Measurements from ENCODE around the gene CRISPLD2.
A peak's percentile ranks its signal among the peaks of the same experiment; 100 is the strongest.
"Not testable (repeated sequence)": the region's sequence is repeated elsewhere in the genome, so short reads cannot be mapped to it uniquely, and the experiment has no call there.

CRISPLD2 gene

GRCh38 chr16:84864326-84864955 is 44.7 kb downstream of the CRISPLD2 start:
- DNase-seq, result no peak

- no peak for DNase-seq
Measured at GRCh38 chr16:84867696-84868095, 47.9 kb downstream of the CRISPLD2 start.

- DNase-seq, result no peak
Measured at GRCh38 chr16:84868328-84868727, 48.5 kb downstream of the CRISPLD2 start.

- DNase-seq, result no peak
Measured at GRCh38 chr16:84868829-84869472, 49.2 kb downstream of the CRISPLD2 start.

GRCh38 chr16:84869473-84869845 is 49.7 kb downstream of the CRISPLD2 start:
- no peak for DNase-seq

- not testable (repeated sequence) for DNase-seq
Measured at GRCh38 chr16:84872971-84873370, 53.2 kb downstream of the CRISPLD2 start.

GRCh38 chr16:84874004-84874435 is 54.2 kb downstream of the CRISPLD2 start:
- DNase-seq, result peak; percentile 8

GRCh38 chr16:84874553-84874952 is 54.8 kb downstream of the CRISPLD2 start:
- no peak for DNase-seq

- DNase-seq, result no peak
Measured at GRCh38 chr16:84874983-84875382, 55.2 kb downstream of the CRISPLD2 start.

GRCh38 chr16:84875846-84876245 is 56.1 kb downstream of the CRISPLD2 start:
- DNase-seq, result no peak

- DNase-seq, result no peak
Measured at GRCh38 chr16:84876873-84877606, 57.3 kb downstream of the CRISPLD2 start.

GRCh38 chr16:84878770-84879169 is 59.0 kb downstream of the CRISPLD2 start:
- no peak for DNase-seq

GRCh38 chr16:84879569-84880487 is 60.0 kb downstream of the CRISPLD2 start:
- peak; percentile 14 for DNase-seq

GRCh38 chr16:84881702-84882521 is 62.1 kb downstream of the CRISPLD2 start:
- peak; percentile 22 for DNase-seq

- no peak for DNase-seq
Measured at GRCh38 chr16:84883301-84883700, 63.5 kb downstream of the CRISPLD2 start.

GRCh38 chr16:84884246-84884595 is 64.4 kb downstream of the CRISPLD2 start:
- no peak for DNase-seq

GRCh38 chr16:84884596-84885341 is 65.0 kb downstream of the CRISPLD2 start:
- no peak for DNase-seq

GRCh38 chr16:84885342-84885910 is 65.6 kb downstream of the CRISPLD2 start:
- DNase-seq, result no peak

- DNase-seq, result no peak
Measured at GRCh38 chr16:84886497-84887090, 66.8 kb downstream of the CRISPLD2 start.

GRCh38 chr16:84887207-84887606 is 67.4 kb downstream of the CRISPLD2 start:
- DNase-seq, result no peak

- DNase-seq, result no peak
Measured at GRCh38 chr16:84888450-84888849, 68.7 kb downstream of the CRISPLD2 start.

Data from OCI-M1 (cell line).